ENCODE measurements around the gene PRUNE1. TPM values are rescaled to one million over a fixed set of nuclear protein-coding genes. Genes with fewer than 3 reads are reported as not detected.
A peak's percentile ranks its signal among the peaks of the same experiment; 100 is the strongest.

The PRUNE1 gene
- total RNA-seq, 1 experiment from 2014 or later: 24.7 TPM

GRCh38 chr1:151070474-151071276 lies 62.4 kb downstream of the PRUNE1 start, which contains the start of gene GABPB2:
Gene GABPB2 (plus strand): TSS chr1:151070761. CDS start chr1:151088190, 17,429 bp downstream.
- peak; percentile 96 for DNase-seq (ENCODE audit: extremely low read depth, low read depth)

DNA sequence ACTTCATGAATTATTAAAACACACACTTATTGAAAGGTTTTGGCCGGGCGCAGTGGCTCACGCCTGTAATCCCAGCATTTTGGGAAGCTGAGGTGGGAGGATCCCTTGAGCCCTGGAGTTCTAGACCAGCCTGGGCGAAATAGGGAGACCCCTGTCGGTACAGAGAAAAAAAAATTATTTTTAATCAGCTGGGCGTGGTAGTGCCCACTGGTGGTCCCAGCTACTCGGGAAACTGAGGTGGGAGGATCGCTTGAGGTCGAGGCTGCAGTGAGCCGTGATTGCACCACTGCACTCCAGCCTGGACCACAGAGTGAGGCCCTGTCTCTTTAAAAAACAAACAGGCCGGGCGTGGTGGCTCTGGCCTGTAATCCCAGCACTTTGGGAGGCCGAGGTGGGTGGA lies 64.0 kb downstream of the PRUNE1 start:
- no peak for DNase-seq (ENCODE audit: extremely low read depth, low read depth)

Small RNAs within 50 kb of the gene (small RNA-seq; reads per million reads assigned to genes)
- gene RNU6-884P: 0 to 0.06 reads per million in 2 experiments

Other genes starting within 250 kb of the PRUNE1 start
- 0.38 and 1.1 TPM in 2 replicates for gene CTSS, start 242.7 kb upstream of the PRUNE1 start, total RNA-seq (2014; rRNA removed; shearing (Covaris generic))
- 2.7 and 4.5 TPM in 2 replicates for gene CTSK, start 200.2 kb upstream of the PRUNE1 start, total RNA-seq (2014; rRNA removed; shearing (Covaris generic))
- gene ARNT, start 131.8 kb upstream of the PRUNE1 start, total RNA-seq (2014; rRNA removed; shearing (Covaris generic)): 22.8 and 27.1 TPM in 2 replicates
- gene CTXND2, start 121.3 kb upstream of the PRUNE1 start, total RNA-seq (2014; rRNA removed; shearing (Covaris generic)): not detected in 2 replicates
- 46.5 and 53.6 TPM in 2 replicates for gene SETDB1, start 82.1 kb upstream of the PRUNE1 start, total RNA-seq (2014; rRNA removed; shearing (Covaris generic))
- 354 and 361 TPM in 2 replicates for gene CERS2, start 33.6 kb upstream of the PRUNE1 start, total RNA-seq (2014; rRNA removed; shearing (Covaris generic))
- 0.10 and 0.61 TPM in 2 replicates for gene ANXA9, start 26.2 kb upstream of the PRUNE1 start, total RNA-seq (2014; rRNA removed; shearing (Covaris generic))
- gene MINDY1, start 1.5 kb upstream of the PRUNE1 start, total RNA-seq (2014; rRNA removed; shearing (Covaris generic)): 12.1 and 13.4 TPM in 2 replicates
- gene BNIPL, start 28.1 kb downstream of the PRUNE1 start, total RNA-seq (2014; rRNA removed; shearing (Covaris generic)): 0.43 and 1.3 TPM in 2 replicates
- gene C1orf56, start 39.3 kb downstream of the PRUNE1 start, total RNA-seq (2014; rRNA removed; shearing (Covaris generic)): 6.1 and 7.2 TPM in 2 replicates
- gene CDC42SE1, start 51.2 kb downstream of the PRUNE1 start, total RNA-seq (2014; rRNA removed; shearing (Covaris generic)): 100 and 101 TPM in 2 replicates
- 82.1 and 84.6 TPM in 2 replicates for gene MLLT11, start 51.9 kb downstream of the PRUNE1 start, total RNA-seq (2014; rRNA removed; shearing (Covaris generic))
- 14.3 and 18.2 TPM in 2 replicates for gene GABPB2, start 62.3 kb downstream of the PRUNE1 start, total RNA-seq (2014; rRNA removed; shearing (Covaris generic))
- 0.69 and 1.2 TPM in 2 replicates for gene SEMA6C, start 138.2 kb downstream of the PRUNE1 start, total RNA-seq (2014; rRNA removed; shearing (Covaris generic))
- gene TNFAIP8L2, start 148.2 kb downstream of the PRUNE1 start, total RNA-seq (2014; rRNA removed; shearing (Covaris generic)): not detected in 2 replicates
- 18.0 and 25.1 TPM in 2 replicates for gene LYSMD1, start 157.5 kb downstream of the PRUNE1 start, total RNA-seq (2014; rRNA removed; shearing (Covaris generic))
- 95.3 and 96.9 TPM in 2 replicates for gene SCNM1, start 157.7 kb downstream of the PRUNE1 start, total RNA-seq (2014; rRNA removed; shearing (Covaris generic))
- gene TMOD4, start 167.5 kb downstream of the PRUNE1 start, total RNA-seq (2014; rRNA removed; shearing (Covaris generic)): 0.87 TPM in 1 of 2 replicates, not detected in the other
- 88.7 and 95.2 TPM in 2 replicates for gene VPS72, start 181.7 kb downstream of the PRUNE1 start, total RNA-seq (2014; rRNA removed; shearing (Covaris generic))
- gene PIP5K1A, start 190.1 kb downstream of the PRUNE1 start, total RNA-seq (2014; rRNA removed; shearing (Covaris generic)): 95.2 and 119 TPM in 2 replicates
- 216 and 237 TPM in 2 replicates for gene PSMD4, start 246.3 kb downstream of the PRUNE1 start, total RNA-seq (2014; rRNA removed; shearing (Covaris generic))

All from NCI-H460 (cell line).